ENCODE measurements around the gene PIGU.
A peak's percentile ranks its signal among the peaks of the same experiment; 100 is the strongest.

The PIGU gene

GRCh38 chr20:34575756-34576155 is 101.1 kb downstream of the PIGU start:
- TF ChIP-seq CTCF (IDR thresholded peaks at IDR 0.05): no peak
- Mint-ChIP-seq H3K4me1 (peaks cover 29% of the 10 kb centered on the region), H3K9me3 (no peaks in the 10 kb centered on the region), H3K27ac (no peak overlapping the region), H3K4me3 (no peak overlapping the region), H3K27me3 (ENCODE audit: low read depth, poor library complexity) (no peaks in the 10 kb centered on the region), H3K36me3 (ENCODE audit: low read depth) (peaks cover 47% of the 10 kb centered on the region)
- no peak for DNase-seq

GRCh38 chr20:34575271-34575670 is 101.6 kb downstream of the PIGU start:
- DNase-seq: no peak
- TF ChIP-seq CTCF (IDR thresholded peaks at IDR 0.05): no peak
- H3K27me3 Mint-ChIP-seq (ENCODE audit: low read depth, poor library complexity): no peaks in the 10 kb centered on the region
- no peak overlapping the region for H3K4me3 Mint-ChIP-seq
- no peaks in the 10 kb centered on the region for H3K9me3 Mint-ChIP-seq
- peaks cover 45% of the 10 kb centered on the region for H3K36me3 Mint-ChIP-seq (ENCODE audit: low read depth)
- no peak overlapping the region for H3K27ac Mint-ChIP-seq
- H3K4me1 Mint-ChIP-seq: peaks cover 32% of the 10 kb centered on the region

GRCh38 chr20:34574861-34575260 is 102.0 kb downstream of the PIGU start:
- H3K27ac Mint-ChIP-seq: peak overlapping the region; percentile 13
- no peak for DNase-seq
- no peak for TF ChIP-seq CTCF (IDR thresholded peaks at IDR 0.05)

DNA sequence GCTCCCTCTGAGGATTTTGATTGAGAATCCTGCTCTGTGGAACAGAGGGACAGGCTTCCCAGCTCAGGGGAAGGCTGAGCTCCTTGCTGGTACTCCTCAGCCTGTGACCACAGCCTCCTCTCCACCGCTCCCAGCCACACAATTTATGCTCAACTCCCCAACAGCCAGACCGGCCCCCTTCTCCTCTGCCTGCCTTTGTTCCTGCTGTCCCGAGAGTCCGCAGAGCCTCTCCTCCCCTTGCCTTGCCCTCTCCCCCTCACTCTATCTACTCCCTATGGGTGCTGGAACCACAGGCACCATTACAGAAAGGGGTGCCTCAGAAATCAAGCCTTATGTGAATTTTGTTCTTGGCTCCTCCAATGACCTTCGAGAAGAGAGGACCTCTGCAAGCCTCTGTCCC is 102.5 kb downstream of the PIGU start:
- no peak for TF ChIP-seq CTCF (IDR thresholded peaks at IDR 0.05)
- Mint-ChIP-seq H3K27ac (no peak overlapping the region), H3K4me3 (no peak overlapping the region)

More at GRCh38 chr20:34574861-34575260, 102.0 kb downstream of the PIGU start:
- H3K36me3 Mint-ChIP-seq (ENCODE audit: low read depth): peaks cover 42% of the 10 kb centered on the region
- H3K4me1 Mint-ChIP-seq: peaks cover 31% of the 10 kb centered on the region
- no peak overlapping the region for H3K4me3 Mint-ChIP-seq
- no peaks in the 10 kb centered on the region for H3K27me3 Mint-ChIP-seq (ENCODE audit: low read depth, poor library complexity)
- no peaks in the 10 kb centered on the region for H3K9me3 Mint-ChIP-seq

GRCh38 chr20:34573541-34574300 is 103.2 kb downstream of the PIGU start:
- peaks cover 40% of the 10 kb centered on the region for H3K36me3 Mint-ChIP-seq (ENCODE audit: low read depth)
- H3K4me1 Mint-ChIP-seq: peaks cover 20% of the 10 kb centered on the region
- H3K27ac Mint-ChIP-seq: no peak overlapping the region
- H3K9me3 Mint-ChIP-seq: no peaks in the 10 kb centered on the region
- no peak for TF ChIP-seq CTCF (IDR thresholded peaks at IDR 0.05)
- H3K4me3 Mint-ChIP-seq: no peak overlapping the region
- peaks cover 3% of the 10 kb centered on the region for H3K27me3 Mint-ChIP-seq (ENCODE audit: low read depth, poor library complexity)
- DNase-seq: no peak

More for the DNA sequence above, 102.5 kb downstream of the PIGU start:
- peaks cover 40% of the 10 kb centered on the region for H3K36me3 Mint-ChIP-seq (ENCODE audit: low read depth)
- H3K4me1 Mint-ChIP-seq: peaks cover 27% of the 10 kb centered on the region
- peaks cover 2% of the 10 kb centered on the region for H3K27me3 Mint-ChIP-seq (ENCODE audit: low read depth, poor library complexity)
- H3K9me3 Mint-ChIP-seq: no peaks in the 10 kb centered on the region
- no peak for DNase-seq

DNA sequence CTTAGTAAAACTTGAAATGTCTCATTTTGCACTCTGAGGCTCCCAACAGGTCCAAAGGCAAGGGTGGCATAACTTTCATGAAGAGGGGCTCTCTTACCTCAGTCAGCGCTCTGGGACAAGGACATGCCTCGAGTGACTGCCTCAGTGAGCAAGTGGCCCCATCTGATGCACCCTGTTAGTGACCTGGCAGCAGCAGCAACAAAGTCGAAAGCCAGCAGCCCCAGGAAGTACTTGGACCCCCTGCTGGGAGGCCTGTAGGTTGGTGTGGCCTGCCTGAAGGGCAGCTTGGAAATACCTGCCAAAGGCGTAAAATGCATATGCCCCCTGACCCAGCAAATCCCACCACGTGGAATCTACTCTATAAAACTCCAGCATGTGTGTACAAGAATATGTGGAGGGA is 105.1 kb downstream of the PIGU start:
- H3K9me3 Mint-ChIP-seq: no peaks in the 10 kb centered on the region
- H3K27me3 Mint-ChIP-seq (ENCODE audit: low read depth, poor library complexity): peaks cover 3% of the 10 kb centered on the region
- H3K27ac Mint-ChIP-seq: no peak overlapping the region
- DNase-seq: no peak
- peaks cover 13% of the 10 kb centered on the region for H3K4me1 Mint-ChIP-seq
- H3K36me3 Mint-ChIP-seq (ENCODE audit: low read depth): peaks cover 40% of the 10 kb centered on the region
- H3K4me3 Mint-ChIP-seq: no peak overlapping the region
- no peak for TF ChIP-seq CTCF (IDR thresholded peaks at IDR 0.05)
